Measurements from ENCODE around the gene TBC1D22A.
"Not testable (repeated sequence)": the region's sequence is repeated elsewhere in the genome, so short reads cannot be mapped to it uniquely, and the experiment has no call there.

Gene TBC1D22A

DNA sequence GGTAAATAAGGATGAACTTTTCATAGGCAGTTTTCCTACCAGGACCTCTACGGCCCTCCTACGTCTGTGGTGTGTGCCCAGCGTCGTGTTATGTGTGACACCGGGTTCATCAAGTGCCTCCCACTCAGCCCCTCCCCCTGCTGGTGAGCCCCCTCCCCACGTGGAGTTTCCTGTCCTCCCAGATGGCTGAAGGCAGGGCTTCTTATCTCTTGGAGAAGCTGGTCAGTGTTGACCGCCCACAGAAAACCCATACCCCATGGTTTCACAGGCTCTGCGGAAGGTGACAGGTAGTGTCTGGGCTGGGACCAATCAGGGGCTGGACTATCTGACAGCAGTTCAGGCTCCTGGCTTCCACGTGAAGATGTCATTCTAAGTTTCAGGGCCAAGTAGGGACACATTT, 393.5 kb downstream of the TBC1D22A start:
- no peak for DNase-seq (ENCODE audit: low read depth in 2 of 2)

DNA sequence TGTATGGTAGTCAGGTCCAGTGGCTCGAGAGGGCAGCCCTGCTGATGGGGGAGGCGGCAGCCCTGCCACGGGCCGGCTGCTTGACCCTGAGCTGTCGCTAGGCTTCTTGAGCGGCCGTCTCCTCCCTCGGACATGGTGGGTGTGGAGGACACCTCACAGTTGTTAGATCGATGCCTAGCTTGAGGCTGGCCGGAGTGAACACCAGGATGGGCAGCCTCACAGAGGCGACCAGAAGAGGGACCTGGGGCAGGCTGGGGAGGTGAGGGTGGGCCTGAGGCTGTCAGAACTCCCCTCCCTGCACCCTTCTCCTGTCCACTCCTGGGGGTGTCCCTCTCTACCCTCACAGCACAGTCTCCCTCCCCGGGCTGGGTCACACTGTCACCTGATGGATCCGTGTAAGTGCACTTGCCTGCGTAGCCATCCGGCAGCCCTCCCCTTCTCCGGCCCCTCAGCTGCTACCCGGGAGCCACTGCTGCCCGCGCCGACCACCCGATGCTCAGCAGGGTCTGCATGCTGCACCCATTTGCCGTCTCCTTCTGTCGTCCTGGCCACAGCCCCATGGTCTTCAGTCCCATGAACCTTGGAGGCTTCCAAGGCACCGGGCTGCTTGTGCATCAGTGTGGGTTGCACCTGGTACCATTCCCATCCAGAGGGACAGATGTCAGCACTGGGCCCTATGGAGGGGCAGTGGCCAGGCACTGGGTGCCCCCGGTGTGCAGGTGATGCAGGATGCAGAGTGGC, 394.1 kb downstream of the TBC1D22A start:
- DNase-seq (ENCODE audit: low read depth in 2 of 2): no peak

DNA sequence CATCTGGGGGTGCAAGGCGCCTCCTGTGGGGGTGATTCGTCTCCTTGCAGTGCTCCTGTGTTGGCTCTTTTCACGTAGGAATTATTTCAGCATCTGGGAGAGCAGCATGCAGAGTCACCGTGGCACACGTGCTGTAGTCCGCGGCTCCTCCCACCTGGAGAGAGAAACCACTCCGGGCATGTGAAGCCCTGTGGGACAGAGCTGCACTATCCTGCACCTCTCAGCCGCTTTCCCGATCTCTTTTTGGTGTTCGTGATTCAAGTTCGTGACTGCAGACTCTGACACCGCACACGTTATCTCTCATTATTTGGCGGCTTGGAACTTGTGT, 394.6 kb downstream of the TBC1D22A start:
- no peak for DNase-seq (ENCODE audit: low read depth in 2 of 2)

DNA sequence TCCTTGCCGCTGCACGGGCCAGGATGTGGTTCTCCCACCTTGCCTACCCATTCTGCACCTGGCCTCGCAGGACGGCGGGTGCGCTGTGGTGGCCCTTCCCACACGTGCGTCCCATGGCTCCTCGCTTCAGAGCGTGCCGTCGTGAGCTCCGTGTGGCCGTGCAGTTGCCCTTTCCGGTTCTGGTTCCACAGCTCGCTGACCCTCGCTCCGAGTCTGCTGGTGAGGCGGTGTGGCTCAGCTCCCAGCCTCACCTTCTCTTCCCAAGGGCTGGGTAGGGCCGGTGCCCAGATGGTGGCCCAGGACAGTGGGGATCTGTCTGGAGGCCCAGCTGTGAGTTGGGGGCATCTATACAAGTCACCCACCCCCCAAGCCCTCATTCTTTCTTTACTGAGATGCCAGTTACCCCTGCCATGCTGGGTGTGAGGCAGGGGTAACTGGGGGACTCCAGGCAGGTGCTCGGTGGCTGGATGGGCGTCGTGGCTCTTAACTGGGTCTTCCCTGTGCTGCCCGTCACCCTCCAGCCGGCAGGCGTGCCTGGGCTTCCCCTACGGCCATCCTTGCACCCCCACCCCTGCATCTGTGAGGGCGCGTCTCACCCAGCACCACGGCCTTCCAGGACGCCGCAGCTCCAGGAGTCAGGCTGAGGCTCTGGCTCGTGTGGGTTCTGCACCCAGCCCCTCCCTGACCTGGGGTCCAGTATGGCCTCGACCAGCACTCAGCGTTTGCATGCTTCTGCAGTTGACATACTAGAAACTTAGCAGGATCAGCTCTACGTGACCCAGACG, 395.2 kb downstream of the TBC1D22A start:
- no peak for DNase-seq (ENCODE audit: low read depth in 2 of 2)

DNA sequence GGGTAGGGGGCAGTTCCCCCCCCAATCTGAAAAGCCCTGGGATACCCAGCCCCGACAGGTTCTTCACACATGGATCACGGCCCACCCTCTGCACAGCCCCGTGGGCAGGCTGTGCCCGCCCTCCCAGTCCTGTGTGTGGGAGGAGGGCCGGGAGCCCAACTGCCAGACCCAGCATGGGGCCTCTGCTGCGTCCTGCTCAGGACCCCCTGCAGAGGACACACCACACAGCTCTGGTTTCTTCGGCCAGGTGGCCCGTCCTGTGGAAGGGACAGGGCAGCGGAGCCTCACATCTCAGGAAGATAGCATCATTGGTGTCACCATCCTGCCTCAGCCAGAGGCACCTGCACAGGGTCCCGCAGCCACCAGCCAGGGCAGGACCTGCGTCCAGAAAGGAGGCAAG, 396.0 kb downstream of the TBC1D22A start:
- DNase-seq (ENCODE audit: low read depth in 2 of 2): no peak

DNA sequence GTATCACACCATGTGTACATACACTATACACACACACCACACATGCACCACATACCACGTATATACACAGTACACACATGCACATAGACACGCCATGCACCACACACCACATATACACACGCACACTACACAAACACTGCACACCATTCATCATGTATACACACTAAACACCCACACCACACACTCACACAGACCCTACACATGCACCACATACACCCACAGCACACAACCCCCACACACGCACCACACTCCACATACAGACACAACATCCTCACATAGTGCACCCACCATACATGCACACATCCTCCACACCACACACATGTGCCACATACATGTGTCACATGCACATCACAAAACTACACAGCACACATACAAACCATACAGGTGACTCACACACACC, 397.1 kb downstream of the TBC1D22A start:
- DNase-seq (ENCODE audit: low read depth in 2 of 2): no peak

DNA sequence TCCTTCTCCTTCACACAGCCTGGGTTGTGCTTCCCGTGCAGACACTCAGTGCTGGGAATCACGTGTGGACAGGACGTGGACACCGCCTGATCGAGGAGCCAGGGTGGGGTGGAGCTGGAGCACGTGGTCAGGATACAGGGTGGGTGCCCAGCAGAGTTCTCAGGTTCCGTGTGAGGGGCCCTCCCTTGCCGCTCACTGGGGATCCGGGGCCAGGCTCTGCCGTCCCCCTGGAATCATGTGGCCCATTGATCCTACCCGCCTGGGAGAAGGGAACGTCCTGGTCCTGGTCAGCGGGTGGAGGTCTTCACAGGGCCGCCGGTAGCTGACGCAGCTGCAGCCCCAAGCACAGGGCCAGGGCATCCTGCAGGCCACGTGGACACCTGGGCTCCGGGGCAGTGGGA, 397.7 kb downstream of the TBC1D22A start:
- DNase-seq (ENCODE audit: low read depth in 2 of 2): no peak

DNA sequence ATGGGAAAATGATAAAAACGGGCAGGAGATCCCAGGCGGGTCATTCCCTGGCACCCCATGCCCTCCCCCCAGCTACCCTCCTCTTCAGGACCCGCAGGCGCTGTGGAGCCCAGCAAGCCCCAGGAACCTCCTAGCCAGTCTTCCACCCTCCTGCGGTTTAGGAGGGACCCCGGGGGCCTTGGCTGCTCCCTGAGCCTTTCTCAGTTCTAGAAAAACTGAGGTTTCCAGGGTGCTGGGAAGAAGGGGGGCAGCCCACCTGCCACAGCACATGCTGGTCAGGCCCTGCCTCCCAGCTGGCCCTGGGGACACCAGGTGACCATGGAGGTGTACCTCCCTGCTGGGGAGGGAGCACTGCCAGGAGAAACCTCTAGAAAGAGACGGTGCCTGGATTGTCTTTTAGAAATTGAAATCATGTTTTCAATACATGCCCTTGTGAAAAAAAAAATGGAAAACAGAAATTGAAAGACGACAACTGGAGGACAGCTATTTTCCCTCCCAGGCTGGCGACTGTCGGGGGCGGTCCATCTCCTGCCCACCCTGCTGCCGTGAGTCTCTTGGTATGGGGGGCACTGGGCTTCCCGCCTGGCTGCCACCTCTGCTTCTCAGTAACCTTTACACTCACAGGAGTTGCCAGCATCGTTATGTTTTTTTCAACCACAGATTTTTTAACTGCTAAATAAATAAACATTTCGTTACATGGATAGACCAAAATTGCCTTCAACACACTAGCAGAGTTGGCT, 398.5 kb downstream of the TBC1D22A start:
- no peak for DNase-seq (ENCODE audit: low read depth in 2 of 2)

DNA sequence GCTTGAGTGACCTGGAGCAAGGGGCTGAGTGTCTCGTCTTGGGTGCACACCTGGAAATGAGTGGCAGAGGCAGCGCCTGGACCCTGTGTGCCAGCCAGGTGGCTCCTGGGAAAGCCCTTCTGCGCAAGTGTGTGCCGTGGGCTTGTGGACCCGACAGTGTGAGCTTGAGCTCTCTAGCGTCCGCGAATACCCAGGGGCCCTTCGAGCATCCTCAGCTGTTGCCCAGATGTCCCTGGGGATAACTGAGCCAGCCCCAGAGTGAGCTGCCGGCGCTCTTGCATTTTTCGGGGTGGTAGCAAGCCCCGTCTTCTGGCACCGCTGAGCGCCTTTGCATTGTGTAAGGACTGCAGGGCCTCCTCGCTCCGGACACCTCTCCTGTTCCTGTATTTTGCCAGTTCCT, 399.2 kb downstream of the TBC1D22A start:
- DNase-seq (ENCODE audit: low read depth in 2 of 2): no peak

DNA sequence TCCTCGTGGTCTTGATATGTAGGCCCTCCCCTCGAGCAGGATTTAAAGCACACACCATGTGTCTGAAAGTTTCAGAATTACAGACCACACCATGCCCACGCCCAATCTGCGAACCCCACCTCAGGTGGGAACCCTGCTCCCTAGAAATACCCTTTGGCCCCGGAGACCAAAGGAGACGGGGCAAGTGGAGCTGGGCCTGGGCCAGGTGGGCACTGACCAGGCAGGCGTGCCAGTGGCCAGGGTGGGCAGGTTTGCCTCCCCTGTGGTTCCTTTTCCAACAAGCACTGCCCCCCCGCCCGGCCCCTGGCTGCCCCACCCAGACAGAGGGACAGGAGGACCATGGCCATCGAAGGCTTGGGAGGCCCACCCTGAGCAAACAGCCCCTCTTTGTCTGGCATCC, 400.4 kb downstream of the TBC1D22A start:
- DNase-seq (ENCODE audit: low read depth in 2 of 2): no peak

DNA sequence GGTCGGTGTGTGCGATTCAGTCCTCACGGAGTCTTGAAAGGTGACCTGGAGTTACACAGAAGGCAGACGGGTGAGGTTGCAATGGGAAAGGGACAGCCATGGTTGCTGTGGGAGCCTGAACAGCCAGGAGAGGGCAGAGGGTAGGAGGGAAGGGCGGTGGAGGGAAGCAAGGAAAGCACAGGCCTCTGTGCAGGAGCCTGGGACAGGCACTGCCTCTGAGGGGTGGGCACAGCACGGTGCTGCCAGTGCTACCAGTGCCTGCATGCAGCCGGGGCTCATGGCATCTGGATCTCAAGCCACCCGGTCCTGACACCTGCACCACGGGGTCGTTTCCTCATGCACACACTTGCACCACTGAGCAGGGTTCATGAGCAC, 401.0 kb downstream of the TBC1D22A start:
- DNase-seq (ENCODE audit: low read depth in 2 of 2): no peak

DNA sequence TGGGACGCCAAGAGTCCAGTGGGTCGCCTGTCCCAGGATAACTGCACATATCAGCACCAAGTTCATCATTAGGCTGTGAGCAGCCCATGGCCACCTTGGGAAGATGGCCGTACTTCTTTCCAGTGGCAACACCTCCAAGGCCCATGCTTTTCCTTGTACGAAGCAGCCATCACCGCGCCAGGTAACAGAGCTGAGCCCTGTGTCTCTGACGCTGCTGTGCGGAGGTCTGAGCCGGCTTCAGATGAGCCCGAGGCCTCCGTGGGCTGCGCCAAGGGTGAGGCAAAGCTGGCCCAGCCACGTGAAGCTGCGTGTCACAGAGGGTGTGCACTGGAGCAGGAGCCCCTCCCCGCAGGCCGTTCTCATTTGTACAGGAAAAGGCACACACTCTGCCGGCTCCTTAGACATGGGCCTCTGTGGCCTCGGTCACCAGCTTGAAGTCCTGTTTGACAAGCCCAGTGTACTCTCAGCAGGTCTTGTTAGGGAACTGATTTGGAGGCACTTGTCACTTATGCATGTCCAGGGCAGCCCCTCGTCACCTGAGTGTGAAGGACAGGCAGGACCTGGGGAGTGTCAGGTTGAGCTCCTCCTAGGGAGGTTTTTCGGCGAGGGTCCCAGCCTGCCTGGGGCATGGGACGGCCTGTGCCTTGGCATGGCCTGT, 401.5 kb downstream of the TBC1D22A start:
- DNase-seq (ENCODE audit: low read depth in 2 of 2): no peak

DNA sequence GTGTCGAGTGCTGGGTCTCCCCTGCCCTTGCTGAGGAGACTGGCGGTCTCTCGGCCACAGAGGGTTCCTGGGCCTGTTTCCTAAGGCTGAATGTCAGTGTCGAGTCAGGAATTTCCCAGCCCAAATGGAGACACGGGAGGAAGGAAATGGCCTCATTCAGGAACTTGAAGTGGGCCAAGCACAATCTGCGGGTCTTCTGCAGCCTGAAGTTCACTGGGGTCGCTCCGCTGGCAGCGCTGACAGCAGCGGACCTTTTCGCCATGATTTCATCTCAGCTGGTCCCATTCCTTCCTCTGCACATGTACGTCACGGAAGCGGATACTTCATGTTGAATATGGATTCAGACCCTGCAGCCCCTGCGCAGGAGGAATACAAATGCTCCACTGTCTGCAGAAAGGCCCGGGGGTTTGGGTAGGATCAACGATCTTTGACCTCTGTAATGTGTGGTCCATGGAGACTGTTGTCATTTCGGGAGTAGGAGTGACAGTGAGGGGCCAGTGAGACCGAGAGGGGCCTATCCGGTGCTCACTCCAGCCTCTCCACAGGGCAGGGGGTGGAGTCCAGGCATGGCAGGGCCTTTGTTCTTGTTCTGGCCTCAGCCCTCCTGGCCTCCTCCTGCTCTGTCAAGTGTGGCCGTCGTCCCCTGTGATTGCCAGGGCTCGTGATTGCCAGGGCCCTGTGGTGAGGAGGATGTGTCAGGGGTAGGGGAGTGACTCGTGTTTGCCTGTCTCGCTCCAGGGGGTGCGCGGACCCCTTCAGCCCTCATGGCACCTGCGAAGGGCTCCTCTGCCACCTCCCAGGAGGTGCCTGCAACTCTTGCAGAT, 402.3 kb downstream of the TBC1D22A start:
- no peak for DNase-seq (ENCODE audit: low read depth in 2 of 2)

DNA sequence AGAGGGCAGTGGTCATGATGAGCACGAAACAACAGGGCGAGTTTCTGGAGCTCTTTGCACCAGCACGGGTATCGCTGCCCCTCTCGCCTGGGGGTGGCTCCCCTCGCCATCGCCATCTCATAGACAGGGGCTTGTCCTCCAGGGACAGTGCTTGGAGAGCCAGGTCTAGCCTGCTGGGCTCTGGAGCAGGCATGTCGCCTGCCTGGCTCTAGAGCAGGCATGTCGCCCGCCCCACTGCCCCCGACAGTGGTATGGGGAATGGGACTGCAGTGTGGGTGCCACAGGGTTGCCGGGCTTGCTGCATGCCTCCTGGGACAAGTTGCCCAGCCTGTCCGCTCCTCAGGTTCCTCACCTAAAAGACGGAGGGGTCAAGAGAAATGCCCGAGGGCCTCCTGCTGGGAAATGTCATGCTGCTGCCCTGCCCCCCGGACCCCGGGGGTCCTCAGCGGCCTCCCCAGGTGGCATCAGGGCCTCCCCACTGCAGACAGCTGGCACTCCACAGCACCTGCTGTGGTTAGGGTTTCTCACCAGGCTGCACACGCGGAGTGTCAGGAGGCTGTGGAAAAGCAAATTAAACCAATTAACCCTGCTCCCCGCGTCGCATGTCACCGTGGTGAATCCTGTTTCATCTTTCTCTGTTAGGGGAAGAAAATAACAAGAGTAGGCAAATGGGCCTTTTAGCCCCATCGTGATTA, 403.0 kb downstream of the TBC1D22A start:
- no peak for DNase-seq (ENCODE audit: low read depth in 2 of 2)

DNA sequence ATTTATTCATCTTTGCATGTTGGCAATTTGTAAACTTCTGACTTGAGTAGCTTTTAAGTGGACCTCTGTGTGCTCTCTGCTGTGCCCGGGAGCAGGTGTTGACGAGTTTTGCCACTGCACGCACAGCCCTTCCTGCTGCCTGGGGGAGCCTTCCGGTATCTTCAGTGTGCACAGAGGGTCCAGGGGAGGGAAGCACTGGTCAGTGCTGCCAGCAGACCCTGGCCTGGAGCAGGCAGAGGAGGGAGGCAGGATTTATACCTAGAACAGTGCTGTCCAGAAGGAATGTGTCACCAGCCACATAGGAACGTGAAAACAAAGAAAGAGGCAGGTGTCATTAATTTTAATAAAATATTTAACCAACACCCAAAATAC, 403.6 kb downstream of the TBC1D22A start:
- DNase-seq (ENCODE audit: low read depth in 2 of 2): no peak

DNA sequence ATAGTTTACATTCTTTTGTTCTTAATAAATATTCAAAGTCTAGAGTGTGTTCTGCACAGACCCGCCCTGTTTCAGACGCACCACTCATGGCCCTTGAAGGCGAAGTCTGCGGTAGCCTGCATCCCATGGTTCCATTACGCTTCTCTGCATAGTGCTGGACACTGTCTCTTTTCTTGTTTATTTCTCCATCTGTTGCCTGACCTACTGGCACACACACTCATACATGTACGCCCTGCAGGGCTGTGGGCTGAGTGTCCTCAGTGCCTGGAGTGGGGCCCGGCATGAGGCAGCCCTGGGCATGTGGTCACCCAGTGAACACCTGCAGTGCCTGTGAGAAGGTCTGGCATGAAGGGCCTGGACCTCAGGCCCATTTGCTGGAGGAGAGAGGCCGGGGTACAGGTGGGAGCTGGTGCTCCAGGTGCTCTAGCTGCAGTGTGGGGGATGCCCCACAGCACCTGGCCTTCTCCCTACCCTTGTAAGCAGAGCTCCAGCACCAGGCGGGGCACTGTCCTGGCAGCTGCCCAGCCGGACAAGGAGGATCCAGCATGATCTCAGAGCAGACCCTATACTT, 404.1 kb downstream of the TBC1D22A start:
- no peak for DNase-seq (ENCODE audit: low read depth in 2 of 2)

DNA sequence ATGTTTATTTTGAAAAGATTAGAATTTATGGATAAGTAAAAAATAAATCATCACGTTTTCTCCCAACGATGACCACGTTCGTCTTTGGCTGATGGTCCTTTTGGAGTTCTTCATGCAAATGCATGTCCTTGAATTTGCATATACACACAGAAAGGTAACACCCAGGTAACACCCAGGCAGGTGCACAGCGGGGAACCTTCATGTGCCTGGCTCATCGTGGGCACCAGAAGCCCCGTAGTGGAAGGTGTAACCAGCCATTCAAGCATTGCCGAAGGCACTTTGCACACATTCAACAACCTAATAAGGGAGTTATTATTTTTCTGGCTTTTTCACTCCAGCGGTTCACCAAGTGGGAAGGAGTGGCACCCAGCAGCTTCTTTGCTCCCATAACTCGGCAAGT, 404.6 kb downstream of the TBC1D22A start:
- no peak for DNase-seq (ENCODE audit: low read depth in 2 of 2)

DNA sequence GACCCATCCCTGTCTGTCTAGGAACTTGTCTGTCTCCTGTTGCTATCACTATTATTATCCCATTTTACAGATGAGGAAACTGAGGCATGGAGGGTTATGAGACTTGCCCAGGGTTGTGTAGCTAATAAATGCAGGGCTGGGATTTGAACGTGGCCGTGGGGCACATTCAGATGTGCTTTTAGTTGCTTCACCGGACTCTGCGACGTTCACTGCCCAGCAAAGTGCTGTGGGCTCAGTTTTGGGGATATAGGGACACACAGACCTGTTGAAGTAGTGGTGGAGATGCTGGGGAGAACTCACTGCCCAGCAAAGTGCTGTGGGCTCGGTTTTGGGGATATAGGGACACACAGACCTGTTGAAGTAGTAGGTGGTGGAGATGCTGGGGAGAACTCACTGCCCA, 405.5 kb downstream of the TBC1D22A start:
- DNase-seq (ENCODE audit: low read depth in 2 of 2): not testable (repeated sequence)

DNA sequence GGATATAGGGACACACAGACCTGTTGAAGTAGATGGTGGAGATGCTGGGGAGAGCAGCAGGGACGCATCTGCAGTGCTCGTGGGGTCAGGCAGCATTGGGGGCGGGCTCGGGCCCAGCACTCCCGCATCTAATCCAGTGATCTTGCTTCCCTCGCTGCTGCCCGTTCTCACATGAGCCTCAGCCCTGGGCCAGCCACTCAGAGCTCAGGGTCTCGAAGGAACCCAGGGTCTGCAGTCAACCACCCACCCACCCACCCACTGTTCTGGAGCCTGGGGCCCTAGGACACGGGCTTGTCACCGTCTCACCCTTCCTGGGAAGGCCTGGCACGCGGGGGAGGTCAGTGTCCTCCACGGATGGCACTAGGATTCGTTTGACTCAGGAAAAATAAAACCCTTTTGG, 406.0 kb downstream of the TBC1D22A start:
- DNase-seq (ENCODE audit: low read depth in 2 of 2): no peak
